HG03064 (cell line): ENCODE data around the gene ABCB9.

ENCODE experiments used
- ATAC-seq: cut with Tn5 transposase; IDR thresholded peaks from one replicate; pipeline ENCODE4 v1.9.1; 2021; ENCODE audit warnings: low read depth; ENCODE audit not compliant: unreplicated experiment

The ABCB9 gene

GRCh38 chr12:122995503-122996187 lies 29.4 kb upstream of the ABCB9 start:
- no peak for ATAC-seq

GRCh38 chr12:122994781-122995502 lies 28.7 kb upstream of the ABCB9 start:
- ATAC-seq, result no peak

- no peak for ATAC-seq
Measured at GRCh38 chr12:122994140-122994675, 27.9 kb upstream of the ABCB9 start.

- ATAC-seq, result no peak
Measured at GRCh38 chr12:122992386-122992785, 26.1 kb upstream of the ABCB9 start.

- no peak for ATAC-seq
Measured at GRCh38 chr12:122991623-122992275, 25.5 kb upstream of the ABCB9 start.

GRCh38 chr12:122990961-122991622 lies 24.8 kb upstream of the ABCB9 start:
- no peak for ATAC-seq

GRCh38 chr12:122990561-122990960 lies 24.3 kb upstream of the ABCB9 start:
- ATAC-seq, result no peak

- no peak for ATAC-seq
Measured at GRCh38 chr12:122989874-122990419, 23.7 kb upstream of the ABCB9 start.

- ATAC-seq, result no peak
Measured at GRCh38 chr12:122989225-122989839, 23.1 kb upstream of the ABCB9 start.

GRCh38 chr12:122988612-122989212 lies 22.4 kb upstream of the ABCB9 start:
- ATAC-seq, result no peak

GRCh38 chr12:122988036-122988435 lies 21.8 kb upstream of the ABCB9 start:
- ATAC-seq, result no peak

GRCh38 chr12:122987086-122987951 lies 21.1 kb upstream of the ABCB9 start:
- no peak for ATAC-seq

GRCh38 chr12:122986258-122986871 lies 20.1 kb upstream of the ABCB9 start:
- ATAC-seq, result no peak

GRCh38 chr12:122985338-122986257 lies 19.3 kb upstream of the ABCB9 start:
- no peak for ATAC-seq

GRCh38 chr12:122984612-122985337 lies 18.5 kb upstream of the ABCB9 start:
- ATAC-seq, result no peak

GRCh38 chr12:122983789-122984515 lies 17.7 kb upstream of the ABCB9 start:
- ATAC-seq, result no peak
